ENCODE measurements around the gene WDR53. TPM values are rescaled to one million over a fixed set of nuclear protein-coding genes. Genes with fewer than 3 reads are reported as not detected.

The WDR53 gene
- polyA plus RNA-seq, 1 donor from 2014 or later: 4.3 TPM

DNA sequence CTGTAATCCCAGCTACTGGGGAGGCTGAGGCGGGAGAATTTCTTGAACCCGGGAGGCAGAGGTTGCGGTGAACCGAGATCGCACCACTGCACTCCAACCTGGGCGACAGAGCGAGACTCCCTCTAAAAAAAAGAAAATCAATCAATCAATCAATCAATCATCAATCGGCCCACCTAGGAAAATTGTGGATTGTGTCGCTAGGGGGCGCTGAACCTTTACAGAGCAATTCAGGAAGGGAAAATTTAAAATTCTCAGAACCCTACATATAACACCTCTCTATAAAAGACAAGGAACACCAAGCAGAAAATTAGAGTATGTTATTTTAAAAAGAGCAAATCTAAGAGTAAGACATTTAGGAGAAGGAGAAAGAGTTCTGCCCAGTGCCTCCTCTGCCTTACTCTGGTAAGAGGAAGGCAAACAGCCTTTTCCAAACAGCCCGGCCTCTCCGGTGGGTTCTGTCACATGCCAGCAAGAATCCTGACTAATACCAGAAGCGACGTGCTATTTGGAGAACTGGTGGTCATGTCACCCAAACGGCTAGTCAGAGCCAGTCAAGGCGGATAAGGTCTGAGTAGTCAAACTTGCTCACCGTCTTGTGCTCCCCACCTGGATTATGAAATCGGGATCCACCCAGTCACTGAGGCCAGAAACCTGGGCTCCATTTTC is 30.9 kb downstream of the WDR53 start:
- H4K20me1 ChIP-seq (ENCODE audit: insufficient read depth): no peaks in the 10 kb centered on the region
- H2AFZ ChIP-seq (ENCODE audit: low read depth, low read length): no peak overlapping the region
- H3K79me2 ChIP-seq (replicated peaks; ENCODE audit: insufficient read depth, low read length): no peaks in the 10 kb centered on the region
- H3F3A ChIP-seq (ENCODE audit: insufficient read depth, low read length, poor library complexity, severe bottlenecking): no peaks in the 10 kb centered on the region
- no peak overlapping the region for H3K4me2 ChIP-seq (ENCODE audit: low read length)
- no peaks in the 10 kb centered on the region for H3K9me2 ChIP-seq (ENCODE audit: insufficient read depth, low read length)
- no peak overlapping the region for H3K27ac ChIP-seq (ENCODE audit: low read length)
- H3K27me3 ChIP-seq (ENCODE audit: insufficient read depth, low read depth, low read length): no peaks in the 10 kb centered on the region
- H3K9ac ChIP-seq (ENCODE audit: low read length): no peak overlapping the region
- TF ChIP-seq MXI1 (conservative IDR thresholded peaks at IDR 0.05; ENCODE audit: poor library complexity, severe bottlenecking): no peak
- peak; percentile 61 for TF ChIP-seq SMC3 (conservative IDR thresholded peaks at IDR 0.05; ENCODE audit: poor library complexity)
- TF ChIP-seq, protein P1, sequence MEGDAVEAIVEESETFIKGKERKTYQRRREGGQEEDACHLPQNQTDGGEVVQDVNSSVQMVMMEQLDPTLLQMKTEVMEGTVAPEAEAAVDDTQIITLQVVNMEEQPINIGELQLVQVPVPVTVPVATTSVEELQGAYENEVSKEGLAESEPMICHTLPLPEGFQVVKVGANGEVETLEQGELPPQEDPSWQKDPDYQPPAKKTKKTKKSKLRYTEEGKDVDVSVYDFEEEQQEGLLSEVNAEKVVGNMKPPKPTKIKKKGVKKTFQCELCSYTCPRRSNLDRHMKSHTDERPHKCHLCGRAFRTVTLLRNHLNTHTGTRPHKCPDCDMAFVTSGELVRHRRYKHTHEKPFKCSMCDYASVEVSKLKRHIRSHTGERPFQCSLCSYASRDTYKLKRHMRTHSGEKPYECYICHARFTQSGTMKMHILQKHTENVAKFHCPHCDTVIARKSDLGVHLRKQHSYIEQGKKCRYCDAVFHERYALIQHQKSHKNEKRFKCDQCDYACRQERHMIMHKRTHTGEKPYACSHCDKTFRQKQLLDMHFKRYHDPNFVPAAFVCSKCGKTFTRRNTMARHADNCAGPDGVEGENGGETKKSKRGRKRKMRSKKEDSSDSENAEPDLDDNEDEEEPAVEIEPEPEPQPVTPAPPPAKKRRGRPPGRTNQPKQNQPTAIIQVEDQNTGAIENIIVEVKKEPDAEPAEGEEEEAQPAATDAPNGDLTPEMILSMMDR (IDR thresholded peaks at IDR 0.05; ENCODE audit: poor library complexity, severe bottlenecking): peak; percentile 70
- no peak for TF ChIP-seq EZH2 (IDR thresholded peaks at IDR 0.05; ENCODE audit: borderline replicate concordance, insufficient read depth, low read length, poor library complexity, severe bottlenecking)
- peak; percentile 68 for TF ChIP-seq RAD21 (conservative IDR thresholded peaks at IDR 0.05)
- TF ChIP-seq, protein P2, sequence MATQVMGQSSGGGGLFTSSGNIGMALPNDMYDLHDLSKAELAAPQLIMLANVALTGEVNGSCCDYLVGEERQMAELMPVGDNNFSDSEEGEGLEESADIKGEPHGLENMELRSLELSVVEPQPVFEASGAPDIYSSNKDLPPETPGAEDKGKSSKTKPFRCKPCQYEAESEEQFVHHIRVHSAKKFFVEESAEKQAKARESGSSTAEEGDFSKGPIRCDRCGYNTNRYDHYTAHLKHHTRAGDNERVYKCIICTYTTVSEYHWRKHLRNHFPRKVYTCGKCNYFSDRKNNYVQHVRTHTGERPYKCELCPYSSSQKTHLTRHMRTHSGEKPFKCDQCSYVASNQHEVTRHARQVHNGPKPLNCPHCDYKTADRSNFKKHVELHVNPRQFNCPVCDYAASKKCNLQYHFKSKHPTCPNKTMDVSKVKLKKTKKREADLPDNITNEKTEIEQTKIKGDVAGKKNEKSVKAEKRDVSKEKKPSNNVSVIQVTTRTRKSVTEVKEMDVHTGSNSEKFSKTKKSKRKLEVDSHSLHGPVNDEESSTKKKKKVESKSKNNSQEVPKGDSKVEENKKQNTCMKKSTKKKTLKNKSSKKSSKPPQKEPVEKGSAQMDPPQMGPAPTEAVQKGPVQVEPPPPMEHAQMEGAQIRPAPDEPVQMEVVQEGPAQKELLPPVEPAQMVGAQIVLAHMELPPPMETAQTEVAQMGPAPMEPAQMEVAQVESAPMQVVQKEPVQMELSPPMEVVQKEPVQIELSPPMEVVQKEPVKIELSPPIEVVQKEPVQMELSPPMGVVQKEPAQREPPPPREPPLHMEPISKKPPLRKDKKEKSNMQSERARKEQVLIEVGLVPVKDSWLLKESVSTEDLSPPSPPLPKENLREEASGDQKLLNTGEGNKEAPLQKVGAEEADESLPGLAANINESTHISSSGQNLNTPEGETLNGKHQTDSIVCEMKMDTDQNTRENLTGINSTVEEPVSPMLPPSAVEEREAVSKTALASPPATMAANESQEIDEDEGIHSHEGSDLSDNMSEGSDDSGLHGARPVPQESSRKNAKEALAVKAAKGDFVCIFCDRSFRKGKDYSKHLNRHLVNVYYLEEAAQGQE (IDR thresholded peaks at IDR 0.05; ENCODE audit: borderline replicate concordance): no peak
- no peak for TF ChIP-seq POLR2AphosphoS5 (IDR thresholded peaks at IDR 0.05)
- TF ChIP-seq EP300 (conservative IDR thresholded peaks at IDR 0.05; ENCODE audit: poor library complexity, severe bottlenecking): peak; percentile 43
- H3K9me3 ChIP-seq (ENCODE audit: low read length): no peaks in the 10 kb centered on the region
- H3K36me3 ChIP-seq (ENCODE audit: insufficient read depth, low read length): no peaks in the 10 kb centered on the region
- H3K4me3 ChIP-seq (ENCODE audit: low read length): no peak overlapping the region

DNA sequence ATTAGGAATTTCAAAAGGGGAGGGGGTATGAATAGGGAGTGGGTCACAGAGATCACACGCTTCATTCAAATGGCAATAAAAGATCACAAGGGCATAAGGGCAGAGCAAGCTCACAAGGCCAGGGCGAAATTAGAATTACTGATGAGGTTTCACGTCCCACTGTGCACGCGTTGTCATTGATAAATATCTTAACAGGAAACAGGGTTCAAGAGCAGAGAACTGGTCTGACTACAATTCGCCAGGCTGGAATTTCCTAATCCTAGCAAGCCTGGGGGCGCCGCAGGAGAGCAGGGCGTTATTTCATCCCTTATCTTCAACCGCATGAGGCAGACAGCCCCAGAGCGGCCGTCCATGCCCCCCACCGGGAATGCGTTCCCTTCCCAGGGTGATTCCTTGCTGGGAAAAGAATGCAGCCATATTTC is 35.1 kb downstream of the WDR53 start:
- H3K9me3 ChIP-seq (ENCODE audit: low read length): no peaks in the 10 kb centered on the region
- H3K4me3 ChIP-seq (ENCODE audit: low read length): no peak overlapping the region
- no peak overlapping the region for H2AFZ ChIP-seq (ENCODE audit: low read depth, low read length)
- H3K27ac ChIP-seq (ENCODE audit: low read length): no peak overlapping the region
- no peaks in the 10 kb centered on the region for H3K36me3 ChIP-seq (ENCODE audit: insufficient read depth, low read length)
- H3K4me2 ChIP-seq (ENCODE audit: low read length): no peak overlapping the region
- TF ChIP-seq RAD21 (conservative IDR thresholded peaks at IDR 0.05): no peak
- TF ChIP-seq, protein P2 (IDR thresholded peaks at IDR 0.05; ENCODE audit: borderline replicate concordance): no peak
- TF ChIP-seq MXI1 (conservative IDR thresholded peaks at IDR 0.05; ENCODE audit: poor library complexity, severe bottlenecking): no peak
- no peak for TF ChIP-seq EP300 (conservative IDR thresholded peaks at IDR 0.05; ENCODE audit: poor library complexity, severe bottlenecking)
- no peak for TF ChIP-seq POLR2AphosphoS5 (IDR thresholded peaks at IDR 0.05)
- no peak for TF ChIP-seq SMC3 (conservative IDR thresholded peaks at IDR 0.05; ENCODE audit: poor library complexity)
- no peak for TF ChIP-seq TAF1 (IDR thresholded peaks at IDR 0.05; ENCODE audit: low read depth)
- TF ChIP-seq, protein P1 (IDR thresholded peaks at IDR 0.05; ENCODE audit: poor library complexity, severe bottlenecking): no peak
- no peaks in the 10 kb centered on the region for H3F3A ChIP-seq (ENCODE audit: insufficient read depth, low read length, poor library complexity, severe bottlenecking)
- H4K20me1 ChIP-seq (ENCODE audit: insufficient read depth): no peaks in the 10 kb centered on the region
- H3K9me2 ChIP-seq (ENCODE audit: insufficient read depth, low read length): no peaks in the 10 kb centered on the region
- H3K79me2 ChIP-seq (replicated peaks; ENCODE audit: insufficient read depth, low read length): no peaks in the 10 kb centered on the region
- no peak overlapping the region for H3K9ac ChIP-seq (ENCODE audit: low read length)
- H3K27me3 ChIP-seq (ENCODE audit: insufficient read depth, low read depth, low read length): no peaks in the 10 kb centered on the region
